Measurements from ENCODE around the gene TEK.
"Not testable (repeated sequence)": the region's sequence is repeated elsewhere in the genome, so short reads cannot be mapped to it uniquely, and the experiment has no call there.

DNA sequence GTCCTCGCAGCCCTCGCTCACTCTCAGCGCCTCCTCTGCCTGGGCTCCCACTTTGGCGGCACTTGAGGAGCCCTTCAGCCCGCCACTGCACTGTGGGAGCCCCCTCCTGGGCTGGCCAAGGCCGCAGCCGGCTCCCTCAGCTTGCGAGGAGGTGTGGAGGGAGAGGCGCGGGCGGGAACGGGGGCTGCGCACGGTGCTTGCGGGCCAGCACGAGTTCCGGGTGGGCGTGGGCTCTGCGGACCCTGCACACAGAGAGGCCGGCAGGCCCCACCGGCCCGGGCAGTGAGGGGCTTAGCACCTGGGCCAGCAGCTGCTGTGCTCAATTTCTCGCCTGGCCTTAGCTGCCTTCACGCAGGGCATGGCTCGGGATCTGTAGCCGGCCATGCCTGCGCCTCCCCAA is 16.5 kb upstream of the TEK start:
- not testable (repeated sequence) for TF ChIP-seq EZH2 (IDR thresholded peaks at IDR 0.05; ENCODE audit: insufficient read depth, poor library complexity, severe bottlenecking); EZH2phosphoT487 (IDR thresholded peaks at IDR 0.05; ENCODE audit: insufficient read depth, low read depth)

All from GM23248 (cell line).